UCSD-AML1 (cell line): ENCODE results near the gene SPECC1L.
A peak's percentile ranks its signal among the peaks of the same experiment; 100 is the strongest.

ENCODE experiments used
- DNase-seq: peaks from one replicate; lab custom pipeline; 2025; ENCODE audit not compliant: unreplicated experiment; lab: John Stamatoyannopoulos, UW

SPECC1L gene

DNA sequence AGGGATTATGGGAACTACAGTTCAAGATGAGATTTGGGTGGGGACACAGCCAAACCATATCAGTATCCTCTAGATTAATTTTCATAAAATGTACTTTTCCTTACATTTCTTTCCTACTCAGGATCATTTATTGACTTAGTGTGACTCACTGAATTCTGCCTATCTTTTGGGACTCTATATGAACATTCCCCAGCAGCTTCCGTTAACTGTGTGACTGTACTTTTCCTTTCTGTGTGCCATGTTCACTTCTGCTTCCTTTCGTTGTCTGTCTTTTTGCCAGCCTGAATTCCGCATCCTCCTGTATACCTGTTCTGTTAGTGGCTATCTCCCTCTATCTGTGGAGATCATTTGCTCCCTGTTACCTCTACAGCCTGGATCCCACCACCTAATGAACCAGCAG is 48.8 kb downstream of the SPECC1L start:
- DNase-seq, result no peak

GRCh38 chr22:24321999-24322398 is 51.4 kb downstream of the SPECC1L start:
- DNase-seq, result no peak

DNA sequence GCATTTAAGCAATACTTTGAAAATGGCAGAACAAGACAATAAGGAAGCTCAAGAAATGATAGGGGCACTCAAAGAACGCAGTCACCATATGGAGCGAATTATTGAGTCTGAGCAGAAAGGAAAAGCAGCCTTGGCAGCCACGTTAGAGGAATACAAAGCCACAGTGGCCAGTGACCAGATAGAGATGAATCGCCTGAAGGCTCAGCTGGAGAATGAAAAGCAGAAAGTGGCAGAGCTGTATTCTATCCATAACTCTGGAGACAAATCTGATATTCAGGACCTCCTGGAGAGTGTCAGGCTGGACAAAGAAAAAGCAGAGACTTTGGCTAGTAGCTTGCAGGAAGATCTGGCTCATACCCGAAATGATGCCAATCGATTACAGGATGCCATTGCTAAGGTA is 51.9 kb downstream of the SPECC1L start:
- DNase-seq, result no peak

DNA sequence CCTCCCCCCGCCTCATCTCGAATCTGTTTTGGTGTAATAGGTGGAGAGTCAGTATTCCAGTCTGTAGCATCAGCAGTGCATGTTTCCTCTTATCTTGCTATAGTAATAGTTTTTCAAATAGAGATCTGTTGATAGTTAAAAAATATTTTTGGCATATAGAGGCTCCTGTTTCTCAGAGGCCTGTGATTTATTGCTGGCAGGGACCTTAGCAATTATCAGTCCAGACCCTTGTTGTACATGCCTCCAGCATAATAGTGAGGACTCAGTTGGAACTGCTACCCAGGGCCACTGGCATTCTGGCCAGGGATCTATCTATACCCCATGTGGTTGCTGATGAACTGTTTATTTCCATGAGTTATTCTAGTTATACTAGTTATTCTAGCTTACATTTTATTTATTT is 52.6 kb downstream of the SPECC1L start:
- no peak for DNase-seq

GRCh38 chr22:24323695-24324094 is 53.1 kb downstream of the SPECC1L start:
- no peak for DNase-seq

GRCh38 chr22:24324137-24324536 is 53.5 kb downstream of the SPECC1L start:
- DNase-seq, result no peak

DNA sequence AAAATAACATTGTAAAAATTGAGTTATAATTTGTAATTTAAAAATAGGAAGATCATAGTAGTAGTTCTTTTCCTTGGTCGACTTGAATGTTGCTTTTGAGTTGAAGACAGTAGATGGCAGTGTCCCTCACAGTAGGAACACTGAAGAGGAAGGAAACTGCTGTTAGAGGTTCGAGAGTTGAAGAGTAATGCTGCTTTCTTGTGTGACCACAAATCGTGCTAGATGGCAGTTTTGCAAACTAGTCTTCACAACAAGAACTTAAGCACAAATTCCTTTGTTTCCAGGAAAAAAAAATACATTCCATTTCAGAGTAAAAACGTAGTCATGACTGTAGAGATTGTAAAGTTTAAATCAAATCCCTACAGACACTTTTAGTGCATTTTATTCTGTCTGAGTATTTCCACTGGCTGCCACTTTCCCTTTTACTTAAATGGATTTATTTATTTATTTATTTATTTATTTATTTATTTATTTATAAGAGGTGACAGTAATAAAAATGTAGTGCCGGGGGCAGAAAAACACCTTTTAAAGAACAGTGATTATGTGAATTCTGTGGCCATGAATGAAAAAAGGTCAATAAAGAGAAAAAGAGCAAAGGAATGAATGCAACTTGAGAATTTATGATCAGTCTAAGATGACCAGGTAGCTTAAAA is 54.6 kb downstream of the SPECC1L start:
- DNase-seq, result no peak

DNA sequence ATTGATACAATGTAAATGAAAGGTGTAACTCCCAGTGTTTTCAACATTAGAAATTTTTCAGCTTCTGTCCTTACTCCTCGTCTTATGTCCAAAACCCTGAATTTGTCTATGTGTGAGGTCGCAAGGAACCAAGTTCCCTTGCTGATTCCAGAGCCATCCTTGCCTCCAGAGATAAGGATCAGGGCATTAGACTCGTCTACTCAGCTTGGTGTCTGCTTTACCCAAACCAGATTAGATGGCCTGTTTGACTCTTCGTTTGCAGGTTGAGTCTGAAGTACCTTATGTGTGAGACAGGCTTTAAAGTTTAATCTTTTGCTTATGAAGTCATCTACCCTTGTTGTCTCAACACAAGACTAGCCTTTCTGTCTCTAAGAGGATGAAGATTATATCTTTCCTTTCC is 55.6 kb downstream of the SPECC1L start:
- DNase-seq, result no peak

- no peak for DNase-seq
Measured at GRCh38 chr22:24327832-24328231, 57.2 kb downstream of the SPECC1L start.

- peak; percentile 30 for DNase-seq
Measured at GRCh38 chr22:24329453-24329852, 58.8 kb downstream of the SPECC1L start.

- DNase-seq, result no peak
Measured at GRCh38 chr22:24330636-24331035, 60.0 kb downstream of the SPECC1L start.

GRCh38 chr22:24331468-24332440 is 61.1 kb downstream of the SPECC1L start:
- DNase-seq, result no peak

GRCh38 chr22:24333301-24333700 is 62.7 kb downstream of the SPECC1L start:
- no peak for DNase-seq

- DNase-seq, result no peak
Measured at GRCh38 chr22:24335496-24335895, 64.9 kb downstream of the SPECC1L start.

- DNase-seq, result no peak
Measured at GRCh38 chr22:24337894-24338645, 67.4 kb downstream of the SPECC1L start.

GRCh38 chr22:24338726-24339451 is 68.3 kb downstream of the SPECC1L start:
- DNase-seq, result no peak

DNA sequence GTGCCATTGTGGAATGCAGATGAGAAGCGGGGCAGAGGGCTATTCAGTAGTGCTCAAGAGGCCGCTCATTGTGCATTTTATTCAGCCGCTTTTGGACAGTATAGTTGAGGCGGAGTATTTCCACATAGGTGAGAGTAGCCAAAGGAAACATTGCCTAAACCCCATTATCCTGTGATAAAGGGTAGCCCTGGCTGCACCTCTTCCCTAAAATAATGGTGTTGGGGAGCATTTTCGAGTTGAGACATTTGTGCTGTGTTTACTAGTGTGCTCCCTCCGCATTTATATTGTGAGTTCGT is 68.8 kb downstream of the SPECC1L start:
- DNase-seq, result no peak

GRCh38 chr22:24341627-24342026 is 71.0 kb downstream of the SPECC1L start:
- no peak for DNase-seq

DNA sequence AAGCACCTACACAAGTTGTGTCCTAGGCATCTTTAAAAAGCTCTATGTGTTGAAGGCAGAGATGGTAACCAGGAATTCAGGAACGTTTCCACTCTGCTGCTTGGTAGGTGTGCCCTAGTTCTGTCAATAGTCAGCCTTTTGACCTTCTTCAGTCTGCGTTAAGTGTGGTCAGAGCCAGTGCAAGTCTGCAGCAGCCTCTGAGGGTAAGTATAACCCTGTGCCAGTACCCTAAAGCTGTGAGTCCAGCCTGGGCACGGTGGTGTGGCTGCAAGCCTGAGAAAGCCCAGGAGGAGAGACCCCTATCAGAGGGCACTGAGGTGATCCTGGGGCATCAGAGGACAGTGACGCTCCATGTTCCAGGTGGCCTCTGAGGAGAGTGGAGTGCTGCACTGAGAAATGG is 80.0 kb downstream of the SPECC1L start:
- no peak for DNase-seq

DNA sequence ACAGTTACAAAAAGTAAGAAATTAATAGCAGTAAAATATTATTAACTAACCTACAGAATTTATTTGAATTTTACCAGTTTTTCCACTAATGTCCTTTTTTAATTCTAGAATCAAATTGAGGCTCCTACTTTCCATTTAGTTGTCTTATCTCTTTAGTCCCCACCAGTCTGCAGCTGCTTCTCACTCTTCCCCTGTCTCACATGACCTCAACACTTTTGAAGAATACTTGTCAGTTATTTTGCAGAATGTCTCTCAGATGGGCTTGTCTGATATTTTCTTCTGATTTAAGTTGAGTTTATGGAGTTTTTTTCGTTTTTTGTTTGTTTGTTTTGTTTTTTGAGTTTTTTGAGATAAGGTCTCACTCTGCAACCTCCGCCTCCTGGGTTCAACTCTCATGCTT is 82.5 kb downstream of the SPECC1L start:
- DNase-seq, result no peak

GRCh38 chr22:24355574-24355973 is 84.9 kb downstream of the SPECC1L start:
- no peak for DNase-seq
